ENCODE measurements around the gene CNTNAP2. TPM values are rescaled to one million over a fixed set of nuclear protein-coding genes. Genes with fewer than 3 reads are reported as not detected.
A peak's percentile ranks its signal among the peaks of the same experiment; 100 is the strongest.

Gene CNTNAP2
- total RNA-seq, 4 donors from 2014 or later: 0.25 to 0.89 (median 0.30) TPM; not detected in 1

GRCh38 chr7:148232784-148233183 lies 2116.2 kb downstream of the CNTNAP2 start:
- no peak for DNase-seq (ENCODE audit: low spot score in 2 of 2)
- no peak for TF ChIP-seq EP300 (IDR thresholded peaks at IDR 0.05)
- TF ChIP-seq POLR2A (IDR thresholded peaks at IDR 0.05): no peak
- no peak for TF ChIP-seq CTCF (IDR thresholded peaks at IDR 0.05)
- no peak for TF ChIP-seq POLR2AphosphoS5 (IDR thresholded peaks at IDR 0.05)
- Histone ChIP-seq H3K27ac (no peak overlapping the region), H3K27me3 (no peaks in the 10 kb centered on the region), H3K4me1 (no peaks in the 10 kb centered on the region), H3K36me3 (no peaks in the 10 kb centered on the region), H3K9me3 (no peaks in the 10 kb centered on the region), H3K4me3 (no peak overlapping the region)
- 67% methylated on average over 3 of the region's 3 CpGs for WGBS

- no peak for DNase-seq (ENCODE audit: low spot score in 2 of 2)
- no peak for TF ChIP-seq POLR2AphosphoS5 (IDR thresholded peaks at IDR 0.05)
- TF ChIP-seq POLR2A (IDR thresholded peaks at IDR 0.05): no peak
- no peak for TF ChIP-seq EP300 (IDR thresholded peaks at IDR 0.05)
- TF ChIP-seq CTCF (IDR thresholded peaks at IDR 0.05): no peak
- Histone ChIP-seq H3K27ac (no peak overlapping the region), H3K9me3 (no peaks in the 10 kb centered on the region), H3K4me3 (no peak overlapping the region), H3K36me3 (no peaks in the 10 kb centered on the region), H3K4me1 (no peaks in the 10 kb centered on the region), H3K27me3 (no peaks in the 10 kb centered on the region)
- WGBS: 56% methylated on average over 1 of the region's 1 CpG
These were observed 2118.1 kb downstream of the CNTNAP2 start for GRCh38 chr7:148234715-148235114.

- no peak overlapping the region for H3K27ac ChIP-seq
- H3K4me3 ChIP-seq: no peak overlapping the region
- no peaks in the 10 kb centered on the region for H3K36me3 ChIP-seq
- no peaks in the 10 kb centered on the region for H3K27me3 ChIP-seq
- H3K4me1 ChIP-seq: peaks cover 3% of the 10 kb centered on the region
- DNase-seq (ENCODE audit: low spot score in 2 of 2): no peak
- no peaks in the 10 kb centered on the region for H3K9me3 ChIP-seq
- no peak for TF ChIP-seq POLR2A (IDR thresholded peaks at IDR 0.05)
- WGBS: 85% methylated on average over 1 of the region's 1 CpG
These were observed 2122.2 kb downstream of the CNTNAP2 start for GRCh38 chr7:148238761-148239325.

- no peaks in the 10 kb centered on the region for H3K36me3 ChIP-seq
- peaks cover 3% of the 10 kb centered on the region for H3K4me1 ChIP-seq
- 31% methylated on average over 3 of the region's 3 CpGs for WGBS
- no peak for DNase-seq (ENCODE audit: low spot score in 2 of 2)
- no peaks in the 10 kb centered on the region for H3K27me3 ChIP-seq
- H3K27ac ChIP-seq: no peak overlapping the region
- no peak overlapping the region for H3K4me3 ChIP-seq
- TF ChIP-seq CTCF (IDR thresholded peaks at IDR 0.05) (no peak), EP300 (IDR thresholded peaks at IDR 0.05) (no peak), POLR2AphosphoS5 (IDR thresholded peaks at IDR 0.05) (no peak), POLR2A (IDR thresholded peaks at IDR 0.05) (no peak)
- no peaks in the 10 kb centered on the region for H3K9me3 ChIP-seq
These were observed 2125.2 kb downstream of the CNTNAP2 start for GRCh38 chr7:148241700-148242293.

GRCh38 chr7:148242294-148242821 lies 2125.8 kb downstream of the CNTNAP2 start:
- Histone ChIP-seq H3K4me3 (no peak overlapping the region), H3K9me3 (no peaks in the 10 kb centered on the region), H3K27me3 (no peaks in the 10 kb centered on the region), H3K36me3 (no peaks in the 10 kb centered on the region), H3K4me1 (peaks cover 3% of the 10 kb centered on the region), H3K27ac (no peak overlapping the region)
- DNase-seq (ENCODE audit: low spot score in 2 of 2): no peak
- TF ChIP-seq CTCF (IDR thresholded peaks at IDR 0.05) (peak; percentile 24 to 74), POLR2A (IDR thresholded peaks at IDR 0.05) (no peak)
- 9% methylated on average over 17 of the region's 17 CpGs for WGBS

Data from suprapubic skin (tissue), 4 donors.